ENCODE measurements around the gene GP9.

- TF ChIP-seq POLR2AphosphoS5 (IDR thresholded peaks at IDR 0.05) (no peak), CTCF (IDR thresholded peaks at IDR 0.05) (no peak), POLR2A (IDR thresholded peaks at IDR 0.05) (no peak)
Measured at GRCh38 chr3:129030611-129031010, 30.0 kb upstream of the GP9 start.

All from suprapubic skin (tissue), 4 donors.